ENCODE results near the gene ZNF624.
"Not testable (repeated sequence)": the region's sequence is repeated elsewhere in the genome, so short reads cannot be mapped to it uniquely, and the experiment has no call there.

DNA sequence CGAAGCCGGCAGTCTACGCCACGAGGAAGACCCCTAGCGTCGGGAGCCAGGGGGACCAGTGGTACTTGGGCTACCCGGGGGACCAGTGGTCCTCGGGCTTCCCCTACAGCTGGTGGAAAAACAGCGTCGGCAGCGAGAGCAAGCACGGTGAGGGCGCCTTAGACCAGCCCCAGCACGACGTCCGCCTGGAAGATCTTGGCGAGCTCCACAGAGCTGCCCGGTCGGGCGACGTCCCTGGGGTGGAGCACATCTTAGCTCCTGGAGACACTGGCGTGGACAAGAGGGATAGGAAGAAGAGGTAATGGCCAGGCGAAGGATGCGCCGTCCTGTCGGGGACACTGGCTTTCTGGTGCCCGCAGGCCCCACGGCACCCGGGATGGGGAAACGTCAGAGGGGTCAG lies 36.8 kb upstream of the ZNF624 start:
- TF ChIP-seq, protein P1, sequence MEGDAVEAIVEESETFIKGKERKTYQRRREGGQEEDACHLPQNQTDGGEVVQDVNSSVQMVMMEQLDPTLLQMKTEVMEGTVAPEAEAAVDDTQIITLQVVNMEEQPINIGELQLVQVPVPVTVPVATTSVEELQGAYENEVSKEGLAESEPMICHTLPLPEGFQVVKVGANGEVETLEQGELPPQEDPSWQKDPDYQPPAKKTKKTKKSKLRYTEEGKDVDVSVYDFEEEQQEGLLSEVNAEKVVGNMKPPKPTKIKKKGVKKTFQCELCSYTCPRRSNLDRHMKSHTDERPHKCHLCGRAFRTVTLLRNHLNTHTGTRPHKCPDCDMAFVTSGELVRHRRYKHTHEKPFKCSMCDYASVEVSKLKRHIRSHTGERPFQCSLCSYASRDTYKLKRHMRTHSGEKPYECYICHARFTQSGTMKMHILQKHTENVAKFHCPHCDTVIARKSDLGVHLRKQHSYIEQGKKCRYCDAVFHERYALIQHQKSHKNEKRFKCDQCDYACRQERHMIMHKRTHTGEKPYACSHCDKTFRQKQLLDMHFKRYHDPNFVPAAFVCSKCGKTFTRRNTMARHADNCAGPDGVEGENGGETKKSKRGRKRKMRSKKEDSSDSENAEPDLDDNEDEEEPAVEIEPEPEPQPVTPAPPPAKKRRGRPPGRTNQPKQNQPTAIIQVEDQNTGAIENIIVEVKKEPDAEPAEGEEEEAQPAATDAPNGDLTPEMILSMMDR (conservative IDR thresholded peaks at IDR 0.05; ENCODE audit: low read depth, low read length): not testable (repeated sequence)
- not testable (repeated sequence) for TF ChIP-seq POLR2A (IDR thresholded peaks at IDR 0.05; ENCODE audit: low read depth, low read length); RAD21 (IDR thresholded peaks at IDR 0.05; ENCODE audit: low read length); CHD1 (IDR thresholded peaks at IDR 0.05; ENCODE audit: low read depth, low read length); MXI1 (IDR thresholded peaks at IDR 0.05; ENCODE audit: borderline replicate concordance, low read depth, low read length)
- TF ChIP-seq, protein P2, sequence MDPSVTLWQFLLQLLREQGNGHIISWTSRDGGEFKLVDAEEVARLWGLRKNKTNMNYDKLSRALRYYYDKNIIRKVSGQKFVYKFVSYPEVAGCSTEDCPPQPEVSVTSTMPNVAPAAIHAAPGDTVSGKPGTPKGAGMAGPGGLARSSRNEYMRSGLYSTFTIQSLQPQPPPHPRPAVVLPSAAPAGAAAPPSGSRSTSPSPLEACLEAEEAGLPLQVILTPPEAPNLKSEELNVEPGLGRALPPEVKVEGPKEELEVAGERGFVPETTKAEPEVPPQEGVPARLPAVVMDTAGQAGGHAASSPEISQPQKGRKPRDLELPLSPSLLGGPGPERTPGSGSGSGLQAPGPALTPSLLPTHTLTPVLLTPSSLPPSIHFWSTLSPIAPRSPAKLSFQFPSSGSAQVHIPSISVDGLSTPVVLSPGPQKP (IDR thresholded peaks at IDR 0.05; ENCODE audit: borderline replicate concordance, low read depth, low read length): not testable (repeated sequence)
- TF ChIP-seq, protein P3, sequence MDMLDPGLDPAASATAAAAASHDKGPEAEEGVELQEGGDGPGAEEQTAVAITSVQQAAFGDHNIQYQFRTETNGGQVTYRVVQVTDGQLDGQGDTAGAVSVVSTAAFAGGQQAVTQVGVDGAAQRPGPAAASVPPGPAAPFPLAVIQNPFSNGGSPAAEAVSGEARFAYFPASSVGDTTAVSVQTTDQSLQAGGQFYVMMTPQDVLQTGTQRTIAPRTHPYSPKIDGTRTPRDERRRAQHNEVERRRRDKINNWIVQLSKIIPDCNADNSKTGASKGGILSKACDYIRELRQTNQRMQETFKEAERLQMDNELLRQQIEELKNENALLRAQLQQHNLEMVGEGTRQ (IDR thresholded peaks at IDR 0.05; ENCODE audit: low read depth, low read length): not testable (repeated sequence)

Measured in IMR-90 (cell line).